ENCODE results near the gene ADAR. TPM values are rescaled to one million over a fixed set of nuclear protein-coding genes. Genes with fewer than 3 reads are reported as not detected.
A peak's percentile ranks its signal among the peaks of the same experiment; 100 is the strongest.

Gene ADAR
- total RNA-seq, 3 donors from 2014 or later: 71.4 to 115 (median 104) TPM

DNA sequence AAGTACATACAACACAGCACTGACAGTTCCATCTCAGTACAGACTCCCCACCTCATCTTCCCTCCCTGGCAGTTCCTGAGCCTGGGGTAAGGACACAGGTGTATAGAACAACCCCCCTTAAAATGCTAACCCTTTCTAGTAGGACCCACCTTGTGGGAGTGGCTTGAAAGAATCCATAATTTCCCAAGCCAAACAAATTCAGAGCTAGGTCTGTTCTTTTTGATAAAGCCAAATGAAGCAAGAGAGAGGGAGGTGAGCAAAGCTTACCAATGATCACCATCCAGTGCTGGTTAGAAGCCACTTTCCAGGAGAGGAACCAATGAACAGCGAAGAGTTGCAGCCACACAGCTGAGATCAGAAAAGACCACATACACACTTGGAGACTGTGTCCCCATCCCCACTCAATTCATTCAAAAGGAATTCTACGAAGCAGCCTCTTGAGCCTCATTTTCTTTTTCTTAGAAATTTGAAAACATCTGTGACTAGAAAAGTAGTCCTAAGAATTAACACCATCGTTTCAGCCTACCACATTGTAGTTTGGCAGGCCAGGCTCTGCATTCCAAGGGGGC is 58.7 kb downstream of the ADAR start:
- H3K4me3 ChIP-seq: no peak overlapping the region
- H3K27me3 ChIP-seq: no peaks in the 10 kb centered on the region
- H3K4me1 ChIP-seq: peaks cover 0 to 6% of the 10 kb centered on the region in 2 donors
- no peak overlapping the region for H3K27ac ChIP-seq
- H3K36me3 ChIP-seq: peaks cover 30% of the 10 kb centered on the region
- no peak for DNase-seq (ENCODE audit: low spot score in 2 of 2)
- intact Hi-C loops (cut with DNase I; ENCODE audit: low total_unique reads): loop anchor here (5.0 kb wide), 1 partner anchor 822 kb away; the partner anchor contains the start of gene INTS3
- TF ChIP-seq POLR2A (IDR thresholded peaks at IDR 0.05): no peak
- TF ChIP-seq, protein P1, sequence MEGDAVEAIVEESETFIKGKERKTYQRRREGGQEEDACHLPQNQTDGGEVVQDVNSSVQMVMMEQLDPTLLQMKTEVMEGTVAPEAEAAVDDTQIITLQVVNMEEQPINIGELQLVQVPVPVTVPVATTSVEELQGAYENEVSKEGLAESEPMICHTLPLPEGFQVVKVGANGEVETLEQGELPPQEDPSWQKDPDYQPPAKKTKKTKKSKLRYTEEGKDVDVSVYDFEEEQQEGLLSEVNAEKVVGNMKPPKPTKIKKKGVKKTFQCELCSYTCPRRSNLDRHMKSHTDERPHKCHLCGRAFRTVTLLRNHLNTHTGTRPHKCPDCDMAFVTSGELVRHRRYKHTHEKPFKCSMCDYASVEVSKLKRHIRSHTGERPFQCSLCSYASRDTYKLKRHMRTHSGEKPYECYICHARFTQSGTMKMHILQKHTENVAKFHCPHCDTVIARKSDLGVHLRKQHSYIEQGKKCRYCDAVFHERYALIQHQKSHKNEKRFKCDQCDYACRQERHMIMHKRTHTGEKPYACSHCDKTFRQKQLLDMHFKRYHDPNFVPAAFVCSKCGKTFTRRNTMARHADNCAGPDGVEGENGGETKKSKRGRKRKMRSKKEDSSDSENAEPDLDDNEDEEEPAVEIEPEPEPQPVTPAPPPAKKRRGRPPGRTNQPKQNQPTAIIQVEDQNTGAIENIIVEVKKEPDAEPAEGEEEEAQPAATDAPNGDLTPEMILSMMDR (IDR thresholded peaks at IDR 0.05): no peak
- no peak for TF ChIP-seq POLR2AphosphoS5 (IDR thresholded peaks at IDR 0.05)
- H3K9me3 ChIP-seq: no peaks in the 10 kb centered on the region

DNA sequence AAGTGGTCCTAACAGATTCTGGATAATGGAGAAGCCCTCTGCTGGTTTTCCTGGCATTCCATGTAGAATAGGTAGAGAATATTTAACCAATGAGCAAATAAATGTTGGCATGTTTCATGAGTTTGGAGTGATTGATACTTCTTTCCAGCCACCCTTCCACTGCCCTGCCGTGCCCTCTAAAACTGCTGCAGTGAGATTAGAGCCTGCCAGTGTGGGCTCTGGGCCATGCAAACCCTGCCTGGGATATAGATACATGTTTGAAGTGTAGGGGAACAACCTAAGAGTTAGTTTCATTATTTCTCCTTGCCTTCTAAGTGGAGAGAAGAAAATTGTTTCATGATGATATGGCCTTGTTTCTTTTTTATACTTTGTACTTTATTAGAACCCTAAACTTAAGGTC is 60.0 kb downstream of the ADAR start:
- TF ChIP-seq POLR2A (IDR thresholded peaks at IDR 0.05) (no peak), POLR2AphosphoS5 (IDR thresholded peaks at IDR 0.05) (no peak)
- TF ChIP-seq, protein P1 (IDR thresholded peaks at IDR 0.05): no peak
- Histone ChIP-seq H3K9me3 (no peaks in the 10 kb centered on the region), H3K4me3 (no peak overlapping the region), H3K36me3 (peaks cover 24% of the 10 kb centered on the region), H3K27ac (peak overlapping the region; percentile 20 to 48), H3K4me1 (peaks cover 0 to 6% of the 10 kb centered on the region in 2 donors), H3K27me3 (no peaks in the 10 kb centered on the region)
- intact Hi-C loops (cut with DNase I; ENCODE audit: low total_unique reads): loop anchor here (5.0 kb wide), 1 partner anchor 821 kb away; the partner anchor contains the start of gene INTS3
- no peak for DNase-seq (ENCODE audit: low spot score in 2 of 2)

DNA sequence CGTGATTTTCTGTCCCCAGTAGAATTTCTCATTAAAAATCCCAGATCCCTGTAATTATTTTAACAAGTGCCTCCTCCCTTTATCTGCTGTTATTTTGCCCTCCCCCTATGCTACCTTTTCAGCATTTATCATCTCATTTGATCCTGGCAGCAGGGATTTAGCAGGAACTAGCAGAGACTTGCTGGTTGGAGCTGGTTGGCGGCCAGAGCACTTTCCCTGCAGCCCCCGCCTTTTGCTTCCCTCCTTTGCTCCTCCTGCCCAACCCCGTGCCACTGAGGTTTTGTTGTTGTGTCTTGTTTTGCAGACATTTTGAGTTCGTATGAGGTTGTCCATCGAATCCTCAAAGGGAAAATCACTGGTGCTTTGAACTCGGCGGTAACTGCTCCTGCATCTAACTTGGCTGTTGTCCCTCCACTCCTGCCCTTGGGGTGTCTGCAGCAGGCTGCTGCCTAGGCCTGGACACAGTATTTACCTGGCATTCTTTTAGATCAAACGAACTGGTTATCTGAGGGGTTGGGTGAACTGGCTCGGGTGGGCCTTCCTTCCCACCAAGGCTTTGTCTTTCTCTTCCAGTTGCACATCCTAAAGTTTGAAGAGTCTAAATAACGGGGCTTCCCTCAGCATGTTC is 60.8 kb downstream of the ADAR start:
- no peak for DNase-seq (ENCODE audit: low spot score in 2 of 2)

DNA sequence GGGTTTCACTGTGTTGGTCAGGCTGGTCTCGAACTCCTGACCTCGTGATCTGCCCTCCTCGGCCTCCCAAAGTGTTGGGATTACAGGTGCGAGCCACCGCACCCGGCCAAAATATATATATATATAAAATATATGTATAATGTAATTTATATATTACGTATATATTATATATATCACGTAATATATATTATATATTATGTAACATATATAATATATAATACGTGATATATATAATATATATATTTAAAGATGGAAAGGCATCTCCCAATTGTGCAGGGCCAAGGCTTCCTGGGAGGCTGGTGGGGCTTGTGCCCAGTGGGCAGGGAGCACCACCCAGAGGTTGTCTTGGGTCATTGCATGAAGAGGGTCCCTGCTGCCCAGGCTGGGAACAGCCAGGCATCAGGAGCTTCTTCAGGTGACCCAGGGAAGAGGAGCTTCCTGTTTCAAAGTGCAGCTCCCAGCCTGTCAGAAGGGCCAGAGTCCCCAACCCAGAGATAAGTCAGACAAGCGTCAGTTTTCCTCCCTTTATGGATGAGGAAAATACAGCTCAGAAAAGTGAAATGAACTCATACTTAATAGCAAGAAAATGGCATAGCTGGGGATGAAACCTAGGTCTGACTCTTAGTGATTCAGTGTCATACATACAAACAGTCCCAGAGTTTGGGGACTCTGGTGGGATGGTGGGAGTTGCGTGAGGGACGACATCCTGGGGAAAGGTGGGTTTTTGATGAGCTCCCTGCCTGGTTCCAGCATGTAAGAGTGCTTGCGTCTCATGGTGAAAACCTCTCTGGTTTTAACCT is 61.5 kb downstream of the ADAR start:
- intact Hi-C loops (cut with DNase I; ENCODE audit: low total_unique reads): loop anchor here (5.0 kb wide), 1 partner anchor 819 kb away; the partner anchor contains the start of gene INTS3
- no peak for TF ChIP-seq POLR2AphosphoS5 (IDR thresholded peaks at IDR 0.05)
- TF ChIP-seq, protein P1 (IDR thresholded peaks at IDR 0.05): peak in 2 of 3 donors; percentile 38 to 49
- Histone ChIP-seq H3K4me1 (peaks cover 0 to 6% of the 10 kb centered on the region in 2 donors), H3K4me3 (no peak overlapping the region), H3K27ac (peak overlapping the region; percentile 20 to 30), H3K36me3 (peaks cover 9% of the 10 kb centered on the region), H3K9me3 (no peaks in the 10 kb centered on the region), H3K27me3 (no peaks in the 10 kb centered on the region)
- no peak for DNase-seq (ENCODE audit: low spot score in 2 of 2)

More for the DNA sequence above, 60.8 kb downstream of the ADAR start:
- intact Hi-C loops (cut with DNase I; ENCODE audit: low total_unique reads): loop anchor here (5.0 kb wide), 1 partner anchor 820 kb away; the partner anchor contains the start of gene INTS3
- Histone ChIP-seq H3K4me3 (no peak overlapping the region), H3K27ac (peak overlapping the region; percentile 20 to 48), H3K36me3 (peaks cover 16% of the 10 kb centered on the region), H3K4me1 (peaks cover 0 to 6% of the 10 kb centered on the region in 2 donors), H3K9me3 (no peaks in the 10 kb centered on the region), H3K27me3 (no peaks in the 10 kb centered on the region)
- TF ChIP-seq, protein P1 (IDR thresholded peaks at IDR 0.05): no peak
- TF ChIP-seq POLR2AphosphoS5 (IDR thresholded peaks at IDR 0.05) (no peak), POLR2A (IDR thresholded peaks at IDR 0.05) (no peak)

Data from breast epithelium (tissue), 4 donors.